IMR-90 (cell line): ENCODE measurements around the gene TAF1. TPM values are rescaled to one million over a fixed set of nuclear protein-coding genes. Genes with fewer than 3 reads are reported as not detected.

Source experiments
- ATAC-seq: fragments of 200-7000 bp; cut with Tn5 transposase; 2 replicates; pipeline ENCODE4 v1.9.1; 2020; ENCODE audit warnings: low read depth, mild to moderate bottlenecking, moderate library complexity
- BruUV-seq: library from RNA; stranded (reverse); fragments of 400-500 nt; replicated peaks from 2 replicates; lab custom pipeline; 2021; lab: Mats Ljungman, UMichigan
- CTCF ChIA-PET: fragments of 300-600 bp; formaldehyde crosslinking; extraction: SDS; loops from one replicate; lab custom pipeline; 2021; ENCODE audit warnings: antibody characterized with exemption; lab: Yijun Ruan, JAX
- POLR2A ChIA-PET: fragments of 300-600 bp; sonication (Branson Sonifier 250); formaldehyde crosslinking; loops from one replicate; lab custom pipeline; 2022; ENCODE audit warnings: antibody characterized with exemption; ENCODE audit not compliant: unreplicated experiment; lab: Charles Lee
- DNase-seq: peaks from one replicate; pipeline ENCODE4 v3.0.0; 2013
- H2AFZ ChIP-seq: replicated peaks from 2 replicates; pipeline ENCODE3; 2013; ENCODE audit warnings: low read length, mild to moderate bottlenecking; ENCODE audit not compliant: poor library complexity
- H2AK5ac ChIP-seq: 2 replicates; pipeline ENCODE4 v1.6.1; 2013; ENCODE audit warnings: low read depth, low read length, inconsistent platforms
- H2AK9ac ChIP-seq: replicated peaks from 2 replicates; pipeline ENCODE3; 2013; ENCODE audit warnings: mild to moderate bottlenecking, low read depth, low read length, moderate library complexity; ENCODE audit not compliant: poor library complexity
- H2BK120ac ChIP-seq: 2 replicates; pipeline ENCODE4 v1.6.1; 2013; ENCODE audit warnings: low read depth, low read length, inconsistent platforms
- H2BK15ac ChIP-seq: 3 replicates; pipeline ENCODE4 v1.6.1; 2013; ENCODE audit warnings: low read depth, low read length, inconsistent platforms
- H2BK20ac ChIP-seq: 2 replicates; pipeline ENCODE4 v1.6.1; 2013; ENCODE audit warnings: low read depth, mild to moderate bottlenecking, inconsistent platforms, low read length, moderate library complexity
- H2BK5ac ChIP-seq: 2 replicates; pipeline ENCODE4 v1.6.1; 2013; ENCODE audit warnings: mild to moderate bottlenecking, low read depth, low read length, inconsistent platforms; ENCODE audit not compliant: poor library complexity, severe bottlenecking
- H3K14ac ChIP-seq: replicated peaks from 2 replicates; pipeline ENCODE4 v1.6.1; 2013; ENCODE audit warnings: low read depth, low read length, inconsistent platforms
- H3K18ac ChIP-seq: 2 replicates; pipeline ENCODE4 v1.6.1; 2013; ENCODE audit warnings: low read depth, low read length, control low read depth
- H3K23ac ChIP-seq: 2 replicates; pipeline ENCODE4 v1.6.1; 2013; ENCODE audit warnings: low read depth, low read length, inconsistent platforms
- H3K27ac ChIP-seq: 2 replicates; pipeline ENCODE4 v1.5.1; 2013; ENCODE audit warnings: mild to moderate bottlenecking, control low read depth, low read length; ENCODE audit not compliant: insufficient read depth
- H3K27me3 ChIP-seq: 2 replicates; pipeline ENCODE4 v1.6.1; 2013; ENCODE audit warnings: low read length; ENCODE audit not compliant: control insufficient read depth, insufficient read depth
- H3K36me3 ChIP-seq: 2 replicates; pipeline ENCODE4 v1.6.1; 2013; ENCODE audit warnings: low read length, mixed read lengths; ENCODE audit not compliant: control insufficient read depth, insufficient read depth
- H3K4ac ChIP-seq: 2 replicates; pipeline ENCODE4 v1.6.1; 2013; ENCODE audit warnings: low read depth, low read length, inconsistent platforms
- H3K4me1 ChIP-seq: 2 replicates; pipeline ENCODE4 v1.6.1; 2013; ENCODE audit warnings: low read length, mixed read lengths; ENCODE audit not compliant: control insufficient read depth, insufficient read depth
- H3K4me2 ChIP-seq: 2 replicates; pipeline ENCODE4 v1.6.1; 2013; ENCODE audit warnings: low read depth, mild to moderate bottlenecking, control low read depth, low read length, moderate library complexity
- H3K4me3 ChIP-seq: 2 replicates; pipeline ENCODE4 v1.5.1; 2013; ENCODE audit warnings: low read depth, mild to moderate bottlenecking, control low read depth, low read length, moderate library complexity; ENCODE audit not compliant: insufficient read depth
- H3K56ac ChIP-seq: 2 replicates; pipeline ENCODE4 v1.6.1; 2013; ENCODE audit warnings: low read length, inconsistent platforms; ENCODE audit not compliant: insufficient read depth; ENCODE audit errors: extremely low read depth
- H3K79me1 ChIP-seq, 2 experiments: 2 replicates each; pipeline ENCODE4 v1.6.1; 2013; ENCODE audit warnings: low read length in 2 of 2, inconsistent platforms in 1 of 2, low read depth in 1 of 2
- H3K9ac ChIP-seq: 2 replicates; pipeline ENCODE4 v1.6.1; 2013; ENCODE audit warnings: low read depth, low read length, control low read depth
- H3K9me1 ChIP-seq: 2 replicates; pipeline ENCODE4 v1.6.1; 2013; ENCODE audit warnings: low read length, inconsistent platforms; ENCODE audit not compliant: insufficient read depth
- H3K9me3 ChIP-seq: 2 replicates; pipeline ENCODE4 v1.6.1; 2013; ENCODE audit warnings: low read length; ENCODE audit not compliant: control insufficient read depth, insufficient read depth
- H4K20me1 ChIP-seq: 2 replicates; pipeline ENCODE4 v1.6.1; 2013; ENCODE audit warnings: low read length, inconsistent platforms; ENCODE audit not compliant: insufficient read depth
- H4K5ac ChIP-seq: 2 replicates; pipeline ENCODE4 v1.6.1; 2013; ENCODE audit warnings: mild to moderate bottlenecking, low read depth, low read length, control low read depth
- H4K8ac ChIP-seq, 2 experiments: 2 replicates each; pipeline ENCODE4 v1.6.1; 2013; ENCODE audit warnings: low read depth in 2 of 2, low read length in 2 of 2, control low read depth in 1 of 2, inconsistent platforms in 1 of 2
- H4K91ac ChIP-seq: 2 replicates; pipeline ENCODE4 v1.6.1; 2013; ENCODE audit warnings: low read depth, low read length, inconsistent platforms; ENCODE audit not compliant: insufficient read depth
- BHLHE40 ChIP-seq: fragments of 150-350 bp; IDR thresholded peaks from 2 replicates; pipeline ENCODE4 v1.6.1; 2016; ENCODE audit warnings: mild to moderate bottlenecking, low read depth, low read length
- CEBPB ChIP-seq: IDR thresholded peaks from 2 replicates; pipeline ENCODE4 v1.6.1; 2012; ENCODE audit warnings: low read depth, low read length, improper control_type of control experiment
- CHD1 ChIP-seq: IDR thresholded peaks from 2 replicates; pipeline ENCODE4 v1.6.1; 2012; ENCODE audit warnings: low read depth, low read length, improper control_type of control experiment
- CTCF ChIP-seq: conservative IDR thresholded peaks from 2 replicates; pipeline ENCODE4 v1.5.1; 2012; ENCODE audit warnings: mild to moderate bottlenecking, low read depth, low read length, improper control_type of control experiment
- FOS ChIP-seq: fragments of 150-350 bp; IDR thresholded peaks from 2 replicates; pipeline ENCODE4 v1.6.1; 2016; ENCODE audit warnings: low read depth, low read length
- MAFK ChIP-seq: IDR thresholded peaks from 2 replicates; pipeline ENCODE4 v1.6.1; 2012; ENCODE audit warnings: low read depth, low read length, improper control_type of control experiment
- MAZ ChIP-seq: IDR thresholded peaks from 2 replicates; pipeline ENCODE4 v1.6.1; 2012; ENCODE audit warnings: low read depth, mild to moderate bottlenecking, low read length, improper control_type of control experiment, moderate library complexity, borderline replicate concordance
- MXI1 ChIP-seq: IDR thresholded peaks from 2 replicates; pipeline ENCODE4 v1.6.1; 2012; ENCODE audit warnings: low read depth, mild to moderate bottlenecking, low read length, moderate library complexity, borderline replicate concordance
- NFE2L2 ChIP-seq: fragments of 150-350 bp; IDR thresholded peaks from 2 replicates; pipeline ENCODE4 v1.6.1; 2016; ENCODE audit warnings: low read depth, mild to moderate bottlenecking, low read length
- POLR2A ChIP-seq: IDR thresholded peaks from 2 replicates; pipeline ENCODE4 v1.6.1; 2012; ENCODE audit warnings: mild to moderate bottlenecking, low read depth, low read length
- RAD21 ChIP-seq: IDR thresholded peaks from 2 replicates; pipeline ENCODE4 v1.6.1; 2012; ENCODE audit warnings: low read length, improper control_type of control experiment
- RCOR1 ChIP-seq: IDR thresholded peaks from 2 replicates; pipeline ENCODE4 v1.6.1; 2012; ENCODE audit warnings: mild to moderate bottlenecking, low read length, improper control_type of control experiment; ENCODE audit not compliant: insufficient replicate concordance
- RFX5 ChIP-seq: IDR thresholded peaks from 2 replicates; pipeline ENCODE4 v1.8.0; 2012; ENCODE audit warnings: low read depth, mild to moderate bottlenecking, low read length, moderate library complexity
- SMC3 ChIP-seq: fragments of 150-350 bp; IDR thresholded peaks from 2 replicates; pipeline ENCODE4 v1.6.1; 2016; ENCODE audit warnings: low read depth, mild to moderate bottlenecking, antibody characterized with exemption, low read length, moderate library complexity
- USF2 ChIP-seq: fragments of 150-350 bp; IDR thresholded peaks from 2 replicates; pipeline ENCODE4 v1.6.1; 2017; ENCODE audit warnings: mild to moderate bottlenecking, antibody characterized with exemption, low read length, low read depth
- WGBS, 2 experiments: methylation state at CpG; one replicate each; pipeline versions ENCODE4 v1.1.5 to v1.1.7; 2013; ENCODE audit warnings: missing lambda C conversion rate in 2 of 2; ENCODE audit not compliant: insufficient read length in 1 of 2; ENCODE audit errors: extremely low coverage in 2 of 2; 5-methylcytosine and 5-hydroxymethylcytosine counted together
- dilution Hi-C: fragments of 300-500 bp; cut with HindIII; formaldehyde crosslinking; loops from one replicate; pipeline ENCODE4 v1.14.3; 2018; ENCODE audit warnings: low sequenced_read_pairs; ENCODE audit not compliant: unreplicated experiment
- in situ Hi-C: fragments of 300-500 bp; cut with MboI; formaldehyde crosslinking; loops from 3 replicates; pipeline ENCODE4 v1.14.3; 2019; ENCODE audit warnings: low sequenced_read_pairs, inconsistent platforms, mixed read lengths
- intact Hi-C: fragments of 100-400 bp; cut with micrococcal nuclease; formaldehyde crosslinking; loops from 2 replicates; pipeline ENCODE4 v1.10.0; 2022
- polyA plus RNA-seq, 3 experiments: library from polyadenylated mRNA; depleted of rRNA; stranded (reverse); fragments of >200 nt; gene quantifications; 2 replicates each; pipeline ENCODE4 v1.2.3, GENCODE V29; 2012; ENCODE audit warnings: low replicate concordance in 1 of 3
- total RNA-seq: library from RNA; depleted of rRNA; stranded (reverse); fragments of >200 nt; gene quantifications from 2 replicates; pipeline ENCODE4 v1.2.3, GENCODE V29; 2012
- TF ChIP-seq, protein P1 (sequence below): fragments of 150-350 bp; IDR thresholded peaks from 2 replicates; pipeline ENCODE4 v1.6.1; 2016; ENCODE audit warnings: low read depth, mild to moderate bottlenecking, low read length, moderate library complexity, borderline replicate concordance

TAF1 gene
- total and polyA plus RNA-seq, 2 of the 4 experiments (the other 2 are of a cell fraction) = 15.7 to 25.5 TPM

GRCh38 chrX:71378732-71379131, 12.6 kb downstream of the TAF1 start:
- Histone ChIP-seq H4K20me1 (no peaks in the 10 kb centered on the region), H3K36me3 (peaks cover 22% of the 10 kb centered on the region), H4K8ac (no peak overlapping the region), H3K27me3 (no peaks in the 10 kb centered on the region; the same call in 1 of the 2 replicates), H3K56ac (no peak overlapping the region), H3K79me1 (no peaks in the 10 kb centered on the region), H3K27ac (no peak overlapping the region), H3K9me1 (no peaks in the 10 kb centered on the region), H2BK120ac (no peak overlapping the region), H2BK5ac (no peak overlapping the region), H3K9ac (no peak overlapping the region), H2BK15ac (no peak overlapping the region), H3K23ac (no peak overlapping the region), H3K4ac (no peak overlapping the region), H2AFZ (no peak overlapping the region), H4K91ac (no peak overlapping the region), H2AK9ac (no peak overlapping the region), H3K9me3 (no peaks in the 10 kb centered on the region), H4K5ac (no peak overlapping the region), H3K18ac (no peak overlapping the region), H3K14ac (no peak overlapping the region), H3K4me3 (no peak overlapping the region), H3K4me1 (no peaks in the 10 kb centered on the region), H3K4me2 (no peak overlapping the region), H2AK5ac (no peak overlapping the region), H2BK20ac (no peak overlapping the region)
- TF ChIP-seq BHLHE40 (no peak), CHD1 (no peak), USF2 (no peak), NFE2L2 (no peak), MAZ (no peak), RFX5 (no peak), POLR2A (no peak), RAD21 (no peak), CTCF (no peak), FOS (no peak), SMC3 (no peak), MAFK (no peak), RCOR1 (no peak), CEBPB (no peak), MXI1 (no peak)
- TF ChIP-seq, protein P1, sequence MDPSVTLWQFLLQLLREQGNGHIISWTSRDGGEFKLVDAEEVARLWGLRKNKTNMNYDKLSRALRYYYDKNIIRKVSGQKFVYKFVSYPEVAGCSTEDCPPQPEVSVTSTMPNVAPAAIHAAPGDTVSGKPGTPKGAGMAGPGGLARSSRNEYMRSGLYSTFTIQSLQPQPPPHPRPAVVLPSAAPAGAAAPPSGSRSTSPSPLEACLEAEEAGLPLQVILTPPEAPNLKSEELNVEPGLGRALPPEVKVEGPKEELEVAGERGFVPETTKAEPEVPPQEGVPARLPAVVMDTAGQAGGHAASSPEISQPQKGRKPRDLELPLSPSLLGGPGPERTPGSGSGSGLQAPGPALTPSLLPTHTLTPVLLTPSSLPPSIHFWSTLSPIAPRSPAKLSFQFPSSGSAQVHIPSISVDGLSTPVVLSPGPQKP = no peak
- DNase-seq (no peak), ATAC-seq (no peak)
- ChIA-PET CTCF (no interaction called here), POLR2A (no interaction called here)
- BruUV-seq = no TSS peak
- intact Hi-C loops = no loop called here
- WGBS, 2 experiments = 100% methylated on average over 1 of the region's 3 CpGs; no CpG with 5 or more reads in 1 of the 2 experiments
- dilution Hi-C loops = no loop called here
- in situ Hi-C loops = no loop called here
